Fibroblast of lung (primary cell): Measurements from ENCODE around the gene CPA1. TPM values are rescaled to one million over a fixed set of nuclear protein-coding genes. Genes with fewer than 3 reads are reported as not detected.

ENCODE experiments used
- DNase-seq, 2 donors: peaks; one replicate each; pipeline versions ENCODE4 v3.0.0 to v3.0.0-alpha.2; 2010; ENCODE audit warnings: low read depth in 2 of 2
- H2AFZ ChIP-seq: 2 replicates; pipeline ENCODE4 v1.5.1; 2012; ENCODE audit warnings: low read length, control low read depth, inconsistent platforms
- H3K27ac ChIP-seq: 2 replicates; pipeline ENCODE4 v1.5.1; 2011; ENCODE audit warnings: low read length, control low read depth; ENCODE audit not compliant: insufficient read depth
- H3K27me3 ChIP-seq: 2 replicates; pipeline ENCODE4 v1.5.1; 2011; ENCODE audit warnings: mild to moderate bottlenecking, low read length; ENCODE audit not compliant: control insufficient read depth, insufficient read depth
- H3K36me3 ChIP-seq: 2 replicates; pipeline ENCODE4 v1.5.1; 2011; ENCODE audit warnings: low read length; ENCODE audit not compliant: control insufficient read depth, insufficient read depth
- H3K4me1 ChIP-seq: 2 replicates; pipeline ENCODE4 v1.5.1; 2011; ENCODE audit warnings: low read length; ENCODE audit not compliant: control insufficient read depth, insufficient read depth; ENCODE audit errors: extremely low read depth
- H3K4me2 ChIP-seq: 2 replicates; pipeline ENCODE4 v1.5.1; 2011; ENCODE audit warnings: low read length, control low read depth; ENCODE audit not compliant: insufficient read depth; ENCODE audit errors: extremely low read depth
- H3K4me3 ChIP-seq, 4 experiments: fragments of 200-600 bp in 1 of 4; sonication (generic) in 1 of 4; replicated peaks in 1 of 4; 2 replicates each; pipeline ENCODE4 v1.5.1; 2011 to 2016; ENCODE audit warnings: low read length in 4 of 4, low read depth in 3 of 4, mild to moderate bottlenecking in 3 of 4, control low read depth in 2 of 4, inconsistent platforms in 1 of 4, mixed read lengths in 1 of 4; ENCODE audit not compliant: insufficient read depth in 1 of 4; ENCODE audit errors: control extremely low read depth in 1 of 4
- H3K79me2 ChIP-seq: 2 replicates; pipeline ENCODE4 v1.5.1; 2012; ENCODE audit warnings: mild to moderate bottlenecking, low read length, inconsistent platforms; ENCODE audit not compliant: control insufficient read depth, insufficient read depth
- H3K9ac ChIP-seq: 2 replicates; pipeline ENCODE4 v1.5.1; 2011; ENCODE audit warnings: mild to moderate bottlenecking, low read length, control low read depth; ENCODE audit not compliant: insufficient read depth
- H3K9me3 ChIP-seq: 2 replicates; pipeline ENCODE4 v1.5.1; 2012; ENCODE audit warnings: low read depth, low read length; ENCODE audit not compliant: control insufficient read depth, insufficient read depth
- H4K20me1 ChIP-seq: 2 replicates; pipeline ENCODE4 v1.5.1; 2011; ENCODE audit warnings: low read length; ENCODE audit not compliant: control insufficient read depth, insufficient read depth; ENCODE audit errors: extremely low read depth
- EZH2 ChIP-seq: IDR thresholded peaks from 2 replicates; pipeline ENCODE4 v1.5.1; 2012; ENCODE audit warnings: low read length, control low read depth, mild to moderate bottlenecking; ENCODE audit errors: missing control alignments
- polyA plus RNA-seq, 2 donors: library from polyadenylated mRNA; depleted of rRNA in 1 of 2; stranded (reverse) in 1 of 2; unstranded in 1 of 2; fragments of >200 nt; gene quantifications; 2 replicates each; pipeline ENCODE4 v1.2.1, GENCODE V29; 2011 to 2012; ENCODE audit warnings: missing spikeins in 1 of 2
- total RNA-seq: library from RNA; depleted of rRNA; stranded (reverse); fragments of >200 nt; gene quantifications from 2 replicates; pipeline ENCODE4 v1.2.1, GENCODE V29; 2014
- TF ChIP-seq, protein P1 (sequence below), 2 donors: IDR thresholded peaks in 1 of 2; conservative IDR thresholded peaks in 1 of 2; 1 replicate in 1 of 2; 2 replicates in 1 of 2; pipeline ENCODE4 v1.5.1; 2011 to 2012; ENCODE audit warnings: low read length in 2 of 2, control low read depth in 1 of 2, inconsistent platforms in 1 of 2, low read depth in 1 of 2, mild to moderate bottlenecking in 1 of 2

The CPA1 gene
- total and polyA plus RNA-seq, 2 donors (not counting 1 experiment from before 2014, with no cell fraction given): under 0.01 to 0.12 TPM

DNA sequence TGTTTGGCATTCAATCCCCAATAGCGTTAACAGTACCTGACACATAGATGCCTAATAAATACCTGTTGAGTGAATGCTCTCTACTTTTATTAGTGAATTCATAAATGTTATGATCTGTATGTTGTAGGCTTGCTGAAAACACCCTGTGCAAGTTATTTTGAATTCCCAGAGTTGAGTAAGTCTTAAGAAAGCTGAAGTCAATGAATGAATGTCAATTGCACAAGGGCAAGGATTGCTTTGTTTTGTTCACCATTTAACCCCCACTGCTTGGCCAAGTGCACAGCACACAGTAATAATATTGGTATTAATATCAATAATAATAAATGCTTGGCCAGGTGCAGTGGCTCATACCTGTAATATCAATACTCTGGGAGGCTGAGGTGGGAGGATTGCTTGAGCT lies 10.2 kb downstream of the CPA1 start:
- H3K27me3 ChIP-seq: no peaks in the 10 kb centered on the region
- DNase-seq: no peak
- no peaks in the 10 kb centered on the region for H4K20me1 ChIP-seq
- H3K9ac ChIP-seq: no peak overlapping the region
- no peak overlapping the region for H3K4me2 ChIP-seq
- TF ChIP-seq EZH2: no peak
- TF ChIP-seq, protein P1, sequence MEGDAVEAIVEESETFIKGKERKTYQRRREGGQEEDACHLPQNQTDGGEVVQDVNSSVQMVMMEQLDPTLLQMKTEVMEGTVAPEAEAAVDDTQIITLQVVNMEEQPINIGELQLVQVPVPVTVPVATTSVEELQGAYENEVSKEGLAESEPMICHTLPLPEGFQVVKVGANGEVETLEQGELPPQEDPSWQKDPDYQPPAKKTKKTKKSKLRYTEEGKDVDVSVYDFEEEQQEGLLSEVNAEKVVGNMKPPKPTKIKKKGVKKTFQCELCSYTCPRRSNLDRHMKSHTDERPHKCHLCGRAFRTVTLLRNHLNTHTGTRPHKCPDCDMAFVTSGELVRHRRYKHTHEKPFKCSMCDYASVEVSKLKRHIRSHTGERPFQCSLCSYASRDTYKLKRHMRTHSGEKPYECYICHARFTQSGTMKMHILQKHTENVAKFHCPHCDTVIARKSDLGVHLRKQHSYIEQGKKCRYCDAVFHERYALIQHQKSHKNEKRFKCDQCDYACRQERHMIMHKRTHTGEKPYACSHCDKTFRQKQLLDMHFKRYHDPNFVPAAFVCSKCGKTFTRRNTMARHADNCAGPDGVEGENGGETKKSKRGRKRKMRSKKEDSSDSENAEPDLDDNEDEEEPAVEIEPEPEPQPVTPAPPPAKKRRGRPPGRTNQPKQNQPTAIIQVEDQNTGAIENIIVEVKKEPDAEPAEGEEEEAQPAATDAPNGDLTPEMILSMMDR (conservative IDR thresholded peaks at IDR 0.05 in 1 of 2, IDR thresholded peaks at IDR 0.05 in 1 of 2; ENCODE audit: low read depth in 1 of 2, low read length in 2 of 2): no peak
- H3K36me3 ChIP-seq: no peaks in the 10 kb centered on the region
- H3K27ac ChIP-seq: no peak overlapping the region
- H2AFZ ChIP-seq: no peak overlapping the region
- H3K4me1 ChIP-seq: peaks cover 15% of the 10 kb centered on the region
- no peaks in the 10 kb centered on the region for H3K79me2 ChIP-seq
- H3K9me3 ChIP-seq: no peaks in the 10 kb centered on the region
- no peak overlapping the region for H3K4me3 ChIP-seq

DNA sequence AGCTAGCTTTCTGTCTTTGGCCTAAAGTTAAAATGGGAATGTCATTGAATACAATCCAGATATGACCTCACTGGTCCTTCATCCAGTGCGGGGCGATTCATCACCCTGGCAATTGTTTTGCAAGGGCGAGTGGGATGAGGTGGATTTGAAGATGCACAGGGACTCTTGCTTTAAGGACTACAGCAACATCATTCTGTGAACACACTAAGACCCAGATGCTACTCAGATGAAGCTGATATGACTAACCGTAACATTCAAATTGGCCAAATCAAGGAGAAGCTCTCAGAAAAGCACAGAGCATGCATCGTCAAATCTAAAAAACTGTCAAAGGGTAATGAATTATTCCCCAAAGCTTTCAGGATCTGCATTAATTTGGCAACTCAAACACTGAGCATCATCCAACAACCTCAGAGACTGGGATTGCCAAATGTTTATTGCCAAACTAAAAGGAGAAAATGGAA lies 12.8 kb downstream of the CPA1 start:
- peak; percentile 54 to 87 for DNase-seq
- H3K27ac ChIP-seq: no peak overlapping the region
- H3K9ac ChIP-seq: no peak overlapping the region
- H3K27me3 ChIP-seq: no peaks in the 10 kb centered on the region
- H3K4me3 ChIP-seq: no peak overlapping the region
- H3K4me2 ChIP-seq: no peak overlapping the region
- no peaks in the 10 kb centered on the region for H3K79me2 ChIP-seq
- H3K36me3 ChIP-seq: no peaks in the 10 kb centered on the region
- H3K9me3 ChIP-seq: no peaks in the 10 kb centered on the region
- peaks cover 17% of the 10 kb centered on the region for H3K4me1 ChIP-seq
- no peaks in the 10 kb centered on the region for H4K20me1 ChIP-seq
- no peak overlapping the region for H2AFZ ChIP-seq
- TF ChIP-seq EZH2: no peak
- TF ChIP-seq, protein P1 (conservative IDR thresholded peaks at IDR 0.05 in 1 of 2, IDR thresholded peaks at IDR 0.05 in 1 of 2; ENCODE audit: low read depth in 1 of 2, low read length in 2 of 2): no peak

DNA sequence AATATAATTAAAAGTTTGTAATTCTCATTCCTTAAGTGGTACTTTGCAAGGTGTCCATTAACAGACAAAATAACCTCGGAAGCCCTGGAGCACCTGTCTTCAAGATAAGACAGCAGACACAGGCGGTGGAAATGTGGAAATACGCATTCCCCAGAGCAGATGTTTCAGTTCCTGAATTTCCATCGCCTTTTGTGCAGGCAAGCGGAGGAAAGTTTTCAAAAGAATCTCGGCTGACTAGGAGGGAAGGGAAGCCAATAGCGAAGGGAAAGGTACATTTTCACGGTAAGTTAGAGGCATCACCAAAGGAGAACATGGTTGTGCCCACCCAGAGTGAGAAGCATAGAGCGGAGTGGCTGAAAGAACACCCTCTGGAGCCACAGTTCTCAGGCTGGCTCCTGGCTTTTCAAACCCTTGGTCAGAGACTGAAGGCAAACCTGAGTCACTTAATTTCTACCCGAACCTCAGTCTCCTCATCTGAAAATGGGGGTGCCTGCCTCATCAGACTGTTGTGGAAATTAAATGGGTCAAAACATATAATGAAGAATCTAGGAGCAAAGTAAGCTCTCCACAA lies 13.6 kb downstream of the CPA1 start:
- H3K4me3 ChIP-seq: no peak overlapping the region
- no peak for DNase-seq
- no peaks in the 10 kb centered on the region for H3K9me3 ChIP-seq
- no peak overlapping the region for H3K4me2 ChIP-seq
- no peak overlapping the region for H2AFZ ChIP-seq
- H3K27ac ChIP-seq: no peak overlapping the region
- no peaks in the 10 kb centered on the region for H3K27me3 ChIP-seq
- H3K79me2 ChIP-seq: no peaks in the 10 kb centered on the region
- H4K20me1 ChIP-seq: no peaks in the 10 kb centered on the region
- H3K9ac ChIP-seq: no peak overlapping the region
- H3K4me1 ChIP-seq: peaks cover 17% of the 10 kb centered on the region
- H3K36me3 ChIP-seq: no peaks in the 10 kb centered on the region
- no peak for TF ChIP-seq EZH2
- TF ChIP-seq, protein P1 (conservative IDR thresholded peaks at IDR 0.05 in 1 of 2, IDR thresholded peaks at IDR 0.05 in 1 of 2; ENCODE audit: low read depth in 1 of 2, low read length in 2 of 2): no peak
